HG03095 (cell line): ENCODE measurements around the gene COPS7B.

Source experiments
- ATAC-seq: cut with Tn5 transposase; IDR thresholded peaks from one replicate; pipeline ENCODE4 v1.9.1; 2021; ENCODE audit warnings: moderate library complexity; ENCODE audit not compliant: unreplicated experiment

COPS7B gene

GRCh38 chr2:231785413-231785812, 832 bp upstream of the COPS7B start:
- ATAC-seq, result no peak

- no peak for ATAC-seq
Observed at GRCh38 chr2:231785822-231786176, 446 bp upstream of the COPS7B start.

- no peak for ATAC-seq
Observed at GRCh38 chr2:231786917-231787292, 660 bp downstream of the COPS7B start.

- ATAC-seq, result no peak
Observed at GRCh38 chr2:231791107-231791506, 4.9 kb downstream of the COPS7B start.

GRCh38 chr2:231794383-231794782, 8.1 kb downstream of the COPS7B start:
- no peak for ATAC-seq

GRCh38 chr2:231795525-231796327, 9.5 kb downstream of the COPS7B start:
- ATAC-seq, result no peak

GRCh38 chr2:231800493-231801091, 14.3 kb downstream of the COPS7B start:
- no peak for ATAC-seq

- no peak for ATAC-seq
Observed at GRCh38 chr2:231803501-231804138, 17.4 kb downstream of the COPS7B start.

- no peak for ATAC-seq
Observed at GRCh38 chr2:231807020-231807419, 20.8 kb downstream of the COPS7B start.

- ATAC-seq, result no peak
Observed at GRCh38 chr2:231810905-231811304, 24.7 kb downstream of the COPS7B start.

GRCh38 chr2:231816327-231817026, 30.2 kb downstream of the COPS7B start:
- ATAC-seq, result no peak

GRCh38 chr2:231819447-231820042, 33.3 kb downstream of the COPS7B start:
- no peak for ATAC-seq

GRCh38 chr2:231820786-231821303, 34.6 kb downstream of the COPS7B start:
- ATAC-seq, result no peak

GRCh38 chr2:231821908-231822307, 35.7 kb downstream of the COPS7B start:
- no peak for ATAC-seq

GRCh38 chr2:231853105-231853504, 66.9 kb downstream of the COPS7B start:
- ATAC-seq, result no peak

GRCh38 chr2:231854616-231855125, 68.4 kb downstream of the COPS7B start:
- ATAC-seq, result no peak

GRCh38 chr2:231856959-231857358, 70.7 kb downstream of the COPS7B start:
- ATAC-seq, result no peak
